ENCODE results near the gene RELL1.

Gene RELL1

GRCh38 chr4:37726666-37727065 lies 40.5 kb upstream of the RELL1 start:
- no peak overlapping the region for H4K91ac ChIP-seq (ENCODE audit: low read length)
- peaks cover 0 to 21% of the 10 kb centered on the region in 2 experiments for H3K27me3 ChIP-seq (ENCODE audit: control insufficient read depth in 1 of 2, insufficient read depth in 1 of 2, low read length in 2 of 2)
- WGBS: 98% methylated on average over 4 of the region's 4 CpGs
- no peak overlapping the region for H3K23ac ChIP-seq (ENCODE audit: low read length in 2 of 2)
- H2BK120ac ChIP-seq (ENCODE audit: low read depth, low read length): no peak overlapping the region
- no peak overlapping the region for H2BK15ac ChIP-seq (ENCODE audit: low read depth, poor library complexity, severe bottlenecking)
- no peak overlapping the region for H3K4me3 ChIP-seq (ENCODE audit: insufficient read depth in 1 of 2, low read depth in 1 of 2, low read length in 2 of 2)
- no peak for DNase-seq
- no peak overlapping the region for H3K27ac ChIP-seq (ENCODE audit: low read length, poor library complexity, severe bottlenecking)
- H4K8ac ChIP-seq (ENCODE audit: low read length): no peak overlapping the region
- H3K9ac ChIP-seq (ENCODE audit: low read length): no peak overlapping the region
- H2AFZ ChIP-seq (ENCODE audit: low read depth, low read length): no peak overlapping the region
- no peaks in the 10 kb centered on the region for H3K36me3 ChIP-seq (ENCODE audit: control insufficient read depth in 1 of 2, insufficient read depth in 2 of 2, low read depth in 1 of 2, low read length in 2 of 2)
- H3K18ac ChIP-seq (ENCODE audit: low read depth in 1 of 2, low read length in 2 of 2): no peak overlapping the region
- no peak overlapping the region for H3K4me2 ChIP-seq (ENCODE audit: low read length, poor library complexity, severe bottlenecking)
- H2AK5ac ChIP-seq (ENCODE audit: low read length, severe bottlenecking): no peak overlapping the region
- no peaks in the 10 kb centered on the region for H3K4me1 ChIP-seq (ENCODE audit: control insufficient read depth, insufficient read depth, low read depth, low read length)
- H3K4ac ChIP-seq (ENCODE audit: low read depth in 1 of 2, low read length in 2 of 2): no peak overlapping the region
- H2BK5ac ChIP-seq (ENCODE audit: low read depth, low read length, poor library complexity, severe bottlenecking): no peak overlapping the region
- H2BK12ac ChIP-seq (ENCODE audit: low read length in 2 of 2): no peak overlapping the region
- H3K79me1 ChIP-seq (replicated peaks; ENCODE audit: low read length, poor library complexity, severe bottlenecking): no peaks in the 10 kb centered on the region
- no peak overlapping the region for H3K14ac ChIP-seq (ENCODE audit: low read length in 2 of 2)
- peaks cover 3% of the 10 kb centered on the region for H3K9me3 ChIP-seq (ENCODE audit: control insufficient read depth, low read length)

DNA sequence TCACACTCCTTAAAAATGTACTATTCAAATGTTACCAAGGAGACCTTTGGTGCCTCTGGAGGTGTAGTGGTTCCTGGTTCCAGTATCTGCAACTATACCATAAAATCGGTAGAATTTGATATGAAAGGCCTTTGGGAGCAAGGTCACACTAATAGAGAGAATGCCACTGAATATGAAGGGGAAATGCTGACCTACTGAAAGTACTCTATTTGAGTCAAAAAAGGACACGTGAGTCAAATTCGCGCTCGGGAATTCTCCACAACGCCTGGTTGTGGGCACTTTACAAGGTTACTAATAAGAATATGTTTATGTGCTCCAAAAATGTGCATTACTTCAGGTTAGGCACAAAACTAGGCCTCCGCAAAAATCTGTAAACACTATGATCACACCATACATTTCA lies 39.5 kb upstream of the RELL1 start:
- no peak overlapping the region for H3K27ac ChIP-seq (ENCODE audit: low read length, poor library complexity, severe bottlenecking)
- H3K4me1 ChIP-seq (ENCODE audit: control insufficient read depth, insufficient read depth, low read depth, low read length): no peaks in the 10 kb centered on the region
- H3K23ac ChIP-seq (ENCODE audit: low read length in 2 of 2): no peak overlapping the region
- no peak overlapping the region for H2BK5ac ChIP-seq (ENCODE audit: low read depth, low read length, poor library complexity, severe bottlenecking)
- no peak overlapping the region for H2BK120ac ChIP-seq (ENCODE audit: low read depth, low read length)
- no peak overlapping the region for H2BK15ac ChIP-seq (ENCODE audit: low read depth, poor library complexity, severe bottlenecking)
- H3K9me3 ChIP-seq (ENCODE audit: control insufficient read depth, low read length): no peaks in the 10 kb centered on the region
- no peak overlapping the region for H2AFZ ChIP-seq (ENCODE audit: low read depth, low read length)
- no peak overlapping the region for H3K4me3 ChIP-seq (ENCODE audit: insufficient read depth in 1 of 2, low read depth in 1 of 2, low read length in 2 of 2)
- H2AK5ac ChIP-seq (ENCODE audit: low read length, severe bottlenecking): no peak overlapping the region
- WGBS: 96% methylated on average over 6 of the region's 7 CpGs
- H3K18ac ChIP-seq (ENCODE audit: low read depth in 1 of 2, low read length in 2 of 2): no peak overlapping the region
- H3K27me3 ChIP-seq (ENCODE audit: control insufficient read depth in 1 of 2, insufficient read depth in 1 of 2, low read length in 2 of 2): peaks cover 0 to 21% of the 10 kb centered on the region in 2 experiments
- no peaks in the 10 kb centered on the region for H3K79me1 ChIP-seq (replicated peaks; ENCODE audit: low read length, poor library complexity, severe bottlenecking)
- H3K4me2 ChIP-seq (ENCODE audit: low read length, poor library complexity, severe bottlenecking): no peak overlapping the region
- no peak overlapping the region for H4K8ac ChIP-seq (ENCODE audit: low read length)
- H3K14ac ChIP-seq (ENCODE audit: low read length in 2 of 2): no peak overlapping the region
- H4K91ac ChIP-seq (ENCODE audit: low read length): no peak overlapping the region
- no peak overlapping the region for H2BK12ac ChIP-seq (ENCODE audit: low read length in 2 of 2)
- no peak overlapping the region for H3K9ac ChIP-seq (ENCODE audit: low read length)
- H3K36me3 ChIP-seq (ENCODE audit: control insufficient read depth in 1 of 2, insufficient read depth in 2 of 2, low read depth in 1 of 2, low read length in 2 of 2): no peaks in the 10 kb centered on the region
- DNase-seq: no peak
- no peak overlapping the region for H3K4ac ChIP-seq (ENCODE audit: low read depth in 1 of 2, low read length in 2 of 2)

- Histone ChIP-seq H2BK120ac (ENCODE audit: low read depth, low read length) (no peak overlapping the region), H2BK15ac (ENCODE audit: low read depth, poor library complexity, severe bottlenecking) (no peak overlapping the region), H3K4me1 (ENCODE audit: control insufficient read depth, insufficient read depth, low read depth, low read length) (no peaks in the 10 kb centered on the region), H4K91ac (ENCODE audit: low read length) (no peak overlapping the region), H3K79me1 (replicated peaks; ENCODE audit: low read length, poor library complexity, severe bottlenecking) (no peaks in the 10 kb centered on the region), H2BK12ac (ENCODE audit: low read length in 2 of 2) (no peak overlapping the region), H3K27ac (ENCODE audit: low read length, poor library complexity, severe bottlenecking) (no peak overlapping the region), H3K9ac (ENCODE audit: low read length) (no peak overlapping the region), H3K9me3 (ENCODE audit: control insufficient read depth, low read length) (no peaks in the 10 kb centered on the region), H3K18ac (ENCODE audit: low read depth in 1 of 2, low read length in 2 of 2) (no peak overlapping the region), H2AK5ac (ENCODE audit: low read length, severe bottlenecking) (no peak overlapping the region), H3K36me3 (ENCODE audit: control insufficient read depth in 1 of 2, insufficient read depth in 2 of 2, low read depth in 1 of 2, low read length in 2 of 2) (no peaks in the 10 kb centered on the region), H3K23ac (ENCODE audit: low read length in 2 of 2) (no peak overlapping the region), H3K4me2 (ENCODE audit: low read length, poor library complexity, severe bottlenecking) (no peak overlapping the region), H3K14ac (ENCODE audit: low read length in 2 of 2) (no peak overlapping the region), H2BK5ac (ENCODE audit: low read depth, low read length, poor library complexity, severe bottlenecking) (no peak overlapping the region), H4K8ac (ENCODE audit: low read length) (no peak overlapping the region), H3K4me3 (ENCODE audit: insufficient read depth in 1 of 2, low read depth in 1 of 2, low read length in 2 of 2) (no peak overlapping the region), H2AFZ (ENCODE audit: low read depth, low read length) (no peak overlapping the region), H3K27me3 (ENCODE audit: control insufficient read depth in 1 of 2, insufficient read depth in 1 of 2, low read length in 2 of 2) (peaks cover 0 to 11% of the 10 kb centered on the region in 2 experiments), H3K4ac (ENCODE audit: low read depth in 1 of 2, low read length in 2 of 2) (no peak overlapping the region)
- DNase-seq: no peak
- 92% methylated on average over 1 of the region's 1 CpG for WGBS
These were observed 36.9 kb upstream of the RELL1 start for GRCh38 chr4:37723067-37723466.

- Histone ChIP-seq H4K8ac (ENCODE audit: low read length) (no peak overlapping the region), H3K79me1 (replicated peaks; ENCODE audit: low read length, poor library complexity, severe bottlenecking) (no peaks in the 10 kb centered on the region), H2BK12ac (ENCODE audit: low read length in 2 of 2) (no peak overlapping the region), H3K4me3 (ENCODE audit: insufficient read depth in 1 of 2, low read depth in 1 of 2, low read length in 2 of 2) (no peak overlapping the region), H3K4me2 (ENCODE audit: low read length, poor library complexity, severe bottlenecking) (no peak overlapping the region), H3K4me1 (ENCODE audit: control insufficient read depth, insufficient read depth, low read depth, low read length) (no peaks in the 10 kb centered on the region), H3K27me3 (ENCODE audit: control insufficient read depth in 1 of 2, insufficient read depth in 1 of 2, low read length in 2 of 2) (peaks cover 0 to 7% of the 10 kb centered on the region in 2 experiments), H2BK5ac (ENCODE audit: low read depth, low read length, poor library complexity, severe bottlenecking) (no peak overlapping the region), H3K36me3 (ENCODE audit: control insufficient read depth in 1 of 2, insufficient read depth in 2 of 2, low read depth in 1 of 2, low read length in 2 of 2) (no peaks in the 10 kb centered on the region), H3K9me3 (ENCODE audit: control insufficient read depth, low read length) (no peaks in the 10 kb centered on the region), H3K18ac (ENCODE audit: low read depth in 1 of 2, low read length in 2 of 2) (no peak overlapping the region), H3K4ac (ENCODE audit: low read depth in 1 of 2, low read length in 2 of 2) (no peak overlapping the region), H2AFZ (ENCODE audit: low read depth, low read length) (no peak overlapping the region), H3K14ac (ENCODE audit: low read length in 2 of 2) (no peak overlapping the region), H3K27ac (ENCODE audit: low read length, poor library complexity, severe bottlenecking) (no peak overlapping the region), H3K23ac (ENCODE audit: low read length in 2 of 2) (no peak overlapping the region), H4K91ac (ENCODE audit: low read length) (no peak overlapping the region), H3K9ac (ENCODE audit: low read length) (no peak overlapping the region), H2BK120ac (ENCODE audit: low read depth, low read length) (no peak overlapping the region), H2AK5ac (ENCODE audit: low read length, severe bottlenecking) (no peak overlapping the region), H2BK15ac (ENCODE audit: low read depth, poor library complexity, severe bottlenecking) (no peak overlapping the region)
- DNase-seq: no peak
- WGBS: 90% methylated on average over 4 of the region's 4 CpGs
These were observed 35.9 kb upstream of the RELL1 start for GRCh38 chr4:37721995-37722638.
